Neural progenitor cell (in vitro differentiated cells): Measurements from ENCODE around the gene TAF8.

ENCODE experiments used
- CTCF ChIP-seq: fragments of 200-600 bp; sonication (generic); IDR thresholded peaks from 2 replicates; pipeline ENCODE4 v1.5.1; 2017; ENCODE audit warnings: antibody characterized with exemption, mild to moderate bottlenecking
- EZH2 ChIP-seq: fragments of 200-600 bp; sonication (generic); IDR thresholded peaks from 2 replicates; pipeline ENCODE4 v1.6.1; 2017; ENCODE audit warnings: antibody characterized with exemption, mild to moderate bottlenecking, moderate library complexity

DNA sequence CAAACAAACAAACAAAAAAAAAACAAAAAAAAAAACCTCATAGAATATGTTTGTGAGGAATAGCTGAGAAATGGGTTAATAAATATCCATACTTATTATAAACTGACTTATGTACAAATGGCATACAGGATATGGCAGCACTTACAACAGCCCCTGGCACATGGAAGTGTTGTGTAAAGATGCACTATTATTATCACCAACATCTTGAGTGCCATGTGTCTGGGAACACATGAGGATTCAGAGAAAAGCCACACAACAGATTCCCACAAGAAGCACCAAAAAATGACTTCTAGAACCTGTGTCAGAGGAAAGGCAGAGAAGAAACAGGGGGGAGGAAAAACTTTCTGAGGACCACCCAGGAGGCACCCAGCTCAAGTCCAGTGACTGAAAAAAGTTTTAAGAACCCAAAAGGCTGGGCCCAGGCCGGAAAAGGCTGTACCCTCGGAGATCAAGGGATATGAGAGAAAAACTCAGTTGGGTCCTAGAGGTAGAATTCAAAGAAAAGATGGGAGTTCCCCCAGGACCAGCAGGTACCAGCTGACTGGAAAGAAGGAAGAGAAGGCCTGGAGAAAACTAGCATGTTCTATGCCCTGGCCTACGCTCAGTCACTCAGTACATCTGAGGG lies 9.4 kb upstream of the TAF8 start:
- TF ChIP-seq CTCF: no peak
- no peak for TF ChIP-seq EZH2
